ENCODE measurements around the gene GOLGA8B. TPM values are rescaled to one million over a fixed set of nuclear protein-coding genes. Genes with fewer than 3 reads are reported as not detected.

Gene GOLGA8B
- total RNA-seq, 2 experiments from 2014 or later = 71.7 to 125 TPM

DNA sequence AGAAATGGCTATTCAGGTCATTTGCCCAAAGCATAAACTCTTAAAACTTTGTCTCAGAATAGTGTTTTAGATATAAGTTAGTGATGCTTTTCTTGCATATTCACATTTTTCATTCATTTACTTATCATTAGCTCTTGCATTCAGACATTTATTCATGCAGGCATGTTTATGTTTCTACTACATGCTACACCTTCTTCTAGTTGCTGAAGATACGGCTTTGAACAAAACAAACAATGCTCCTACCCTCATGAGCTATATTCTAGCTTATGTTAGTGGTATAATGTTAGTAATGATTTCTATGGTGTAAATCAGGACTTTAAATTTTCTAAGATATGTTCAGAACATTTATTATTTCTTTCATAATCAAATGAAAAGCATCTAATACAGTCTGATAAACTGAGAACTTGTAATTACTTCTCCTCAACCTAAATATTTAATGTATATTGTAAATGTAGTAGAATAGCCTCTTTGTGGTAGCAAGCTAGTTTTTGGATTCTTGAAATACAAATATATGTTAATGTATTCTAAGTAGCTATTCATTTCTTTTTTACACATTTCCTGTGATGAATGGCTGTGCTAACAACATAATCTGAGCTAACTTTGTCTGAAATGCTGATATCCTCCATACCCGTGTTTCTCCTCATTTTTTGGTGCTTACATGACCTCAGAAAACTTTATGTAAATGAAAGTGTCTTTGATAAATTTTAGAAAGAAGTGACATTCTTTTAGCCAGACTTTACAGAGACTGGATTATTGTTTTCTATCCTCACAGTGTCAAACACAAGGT is 15.5 kb upstream of the GOLGA8B start:
- BruUV-seq (replicated peaks) = no TSS peak
- CTCF ChIA-PET (ENCODE audit: unreplicated experiment) = no interaction called here
- TF ChIP-seq, protein P1, sequence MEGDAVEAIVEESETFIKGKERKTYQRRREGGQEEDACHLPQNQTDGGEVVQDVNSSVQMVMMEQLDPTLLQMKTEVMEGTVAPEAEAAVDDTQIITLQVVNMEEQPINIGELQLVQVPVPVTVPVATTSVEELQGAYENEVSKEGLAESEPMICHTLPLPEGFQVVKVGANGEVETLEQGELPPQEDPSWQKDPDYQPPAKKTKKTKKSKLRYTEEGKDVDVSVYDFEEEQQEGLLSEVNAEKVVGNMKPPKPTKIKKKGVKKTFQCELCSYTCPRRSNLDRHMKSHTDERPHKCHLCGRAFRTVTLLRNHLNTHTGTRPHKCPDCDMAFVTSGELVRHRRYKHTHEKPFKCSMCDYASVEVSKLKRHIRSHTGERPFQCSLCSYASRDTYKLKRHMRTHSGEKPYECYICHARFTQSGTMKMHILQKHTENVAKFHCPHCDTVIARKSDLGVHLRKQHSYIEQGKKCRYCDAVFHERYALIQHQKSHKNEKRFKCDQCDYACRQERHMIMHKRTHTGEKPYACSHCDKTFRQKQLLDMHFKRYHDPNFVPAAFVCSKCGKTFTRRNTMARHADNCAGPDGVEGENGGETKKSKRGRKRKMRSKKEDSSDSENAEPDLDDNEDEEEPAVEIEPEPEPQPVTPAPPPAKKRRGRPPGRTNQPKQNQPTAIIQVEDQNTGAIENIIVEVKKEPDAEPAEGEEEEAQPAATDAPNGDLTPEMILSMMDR (conservative IDR thresholded peaks at IDR 0.05; ENCODE audit: low read length) = no peak
- TF ChIP-seq EZH2phosphoT487 (IDR thresholded peaks at IDR 0.05; ENCODE audit: borderline replicate concordance, low read depth, low read length) = no peak

DNA sequence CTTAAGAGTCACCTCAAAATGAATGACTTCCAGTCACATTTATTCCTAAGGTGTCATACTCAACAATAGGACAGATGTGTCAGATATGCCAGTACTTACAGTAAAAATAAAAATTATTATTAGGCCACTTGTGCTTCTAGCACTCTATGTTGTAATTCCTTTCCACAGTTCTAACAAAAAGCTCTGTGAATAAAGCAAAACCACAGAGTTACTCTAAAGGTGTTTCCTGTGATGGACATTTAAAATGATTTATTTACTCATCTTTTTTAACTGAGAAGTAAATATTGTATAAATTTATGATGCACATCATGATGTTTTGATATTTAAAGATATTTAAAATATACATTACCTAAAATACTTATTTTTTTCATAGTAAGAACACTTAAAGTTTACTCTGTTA is 13.9 kb upstream of the GOLGA8B start:
- H3K79me2 ChIP-seq (ENCODE audit: insufficient read depth, low read depth, low read length) = no peaks in the 10 kb centered on the region
- no peaks in the 10 kb centered on the region for H3K36me3 ChIP-seq (ENCODE audit: insufficient read depth, low read length)
- intact Hi-C loops (cut with micrococcal nuclease; ENCODE audit: unreplicated experiment) = no loop called here
- no peak overlapping the region for H3K27ac ChIP-seq (ENCODE audit: low read depth, low read length, poor library complexity, severe bottlenecking)
- no peaks in the 10 kb centered on the region for H3K9me3 ChIP-seq (ENCODE audit: low read length)
- ChIA-PET CTCF (ENCODE audit: unreplicated experiment) (no interaction called here), POLR2A (interaction anchor here (0.6 kb wide), 1 partner anchor 509 kb away, joined by 3 read pairs; no protein-coding TSS in a partner anchor)
- no peak for DNase-seq (ENCODE audit: low spot score)
- H3K4me3 ChIP-seq (ENCODE audit: low read depth, low read length, poor library complexity, severe bottlenecking) = no peak overlapping the region
- no peaks in the 10 kb centered on the region for H4K20me1 ChIP-seq (ENCODE audit: insufficient read depth, low read length)
- no peaks in the 10 kb centered on the region for H3K4me1 ChIP-seq (ENCODE audit: insufficient read depth, low read length, poor library complexity, severe bottlenecking)
- no peak overlapping the region for H2AFZ ChIP-seq (ENCODE audit: low read length)
- no TSS peak for BruUV-seq (replicated peaks)
- H3K9me2 ChIP-seq (ENCODE audit: insufficient read depth, low read length) = no peaks in the 10 kb centered on the region
- H3K4me2 ChIP-seq (ENCODE audit: low read length) = no peak overlapping the region
- TF ChIP-seq, protein P1 (conservative IDR thresholded peaks at IDR 0.05; ENCODE audit: low read length) = no peak
- no peak for TF ChIP-seq EZH2phosphoT487 (IDR thresholded peaks at IDR 0.05; ENCODE audit: borderline replicate concordance, low read depth, low read length)

More for the DNA sequence above, 15.5 kb upstream of the GOLGA8B start:
- H3K4me2 ChIP-seq (ENCODE audit: low read length) = no peak overlapping the region
- no peak overlapping the region for H3K4me3 ChIP-seq (ENCODE audit: low read depth, low read length, poor library complexity, severe bottlenecking)
- no peaks in the 10 kb centered on the region for H3K9me2 ChIP-seq (ENCODE audit: insufficient read depth, low read length)
- H3K4me1 ChIP-seq (ENCODE audit: insufficient read depth, low read length, poor library complexity, severe bottlenecking) = no peaks in the 10 kb centered on the region
- no peaks in the 10 kb centered on the region for H3K79me2 ChIP-seq (ENCODE audit: insufficient read depth, low read depth, low read length)
- DNase-seq (ENCODE audit: low spot score) = no peak
- no peaks in the 10 kb centered on the region for H3K36me3 ChIP-seq (ENCODE audit: insufficient read depth, low read length)
- POLR2A ChIA-PET = no interaction called here
- no peak overlapping the region for H3K27ac ChIP-seq (ENCODE audit: low read depth, low read length, poor library complexity, severe bottlenecking)
- H3K9me3 ChIP-seq (ENCODE audit: low read length) = no peaks in the 10 kb centered on the region
- no peaks in the 10 kb centered on the region for H4K20me1 ChIP-seq (ENCODE audit: insufficient read depth, low read length)
- intact Hi-C loops (cut with micrococcal nuclease; ENCODE audit: unreplicated experiment) = no loop called here
- no peak overlapping the region for H2AFZ ChIP-seq (ENCODE audit: low read length)

DNA sequence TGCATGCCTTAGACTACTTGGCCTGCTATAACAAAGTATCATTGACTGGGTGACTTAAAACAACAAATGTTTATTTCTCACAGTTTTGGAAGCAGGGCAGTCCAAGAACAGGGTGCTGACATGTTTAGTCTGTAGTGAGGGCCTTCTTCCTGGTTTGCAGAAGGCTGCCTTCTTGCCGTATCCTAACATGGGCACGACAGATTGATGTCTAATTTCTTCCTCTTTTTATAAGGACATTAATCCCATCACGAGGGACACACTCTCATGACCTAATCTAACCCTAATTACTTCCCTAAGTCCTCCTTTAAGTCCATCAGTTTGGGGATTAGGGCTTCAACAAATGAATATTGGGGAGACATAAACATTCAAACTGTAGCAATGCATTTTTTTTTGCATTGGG is 10.9 kb upstream of the GOLGA8B start:
- Histone ChIP-seq H2AFZ (ENCODE audit: low read length) (no peak overlapping the region), H4K20me1 (ENCODE audit: insufficient read depth, low read length) (no peaks in the 10 kb centered on the region), H3K27ac (ENCODE audit: low read depth, low read length, poor library complexity, severe bottlenecking) (no peak overlapping the region), H3K36me3 (ENCODE audit: insufficient read depth, low read length) (no peaks in the 10 kb centered on the region), H3K9me2 (ENCODE audit: insufficient read depth, low read length) (no peaks in the 10 kb centered on the region), H3K79me2 (ENCODE audit: insufficient read depth, low read depth, low read length) (no peaks in the 10 kb centered on the region), H3K9me3 (ENCODE audit: low read length) (no peaks in the 10 kb centered on the region), H3K4me2 (ENCODE audit: low read length) (no peak overlapping the region), H3K4me3 (ENCODE audit: low read depth, low read length, poor library complexity, severe bottlenecking) (no peak overlapping the region), H3K4me1 (ENCODE audit: insufficient read depth, low read length, poor library complexity, severe bottlenecking) (no peaks in the 10 kb centered on the region)
- no TSS peak for BruUV-seq (replicated peaks)
- ChIA-PET CTCF (ENCODE audit: unreplicated experiment) (no interaction called here), POLR2A (no interaction called here)
- no peak for DNase-seq (ENCODE audit: low spot score)
- TF ChIP-seq EZH2phosphoT487 (IDR thresholded peaks at IDR 0.05; ENCODE audit: borderline replicate concordance, low read depth, low read length) = no peak
- TF ChIP-seq, protein P1 (conservative IDR thresholded peaks at IDR 0.05; ENCODE audit: low read length) = no peak
- intact Hi-C loops (cut with micrococcal nuclease; ENCODE audit: unreplicated experiment) = no loop called here

Data from OCI-LY7 (cell line).